D721Med (cell line): ENCODE measurements around the gene RAG2.

ENCODE experiments used
- DNase-seq: peaks from one replicate; pipeline ENCODE4 v3.0.0; 2011; ENCODE audit warnings: low spot score; ENCODE audit not compliant: insufficient read length
- FAIRE-seq: peaks from 2 replicates; lab custom pipeline; 2011; peaks lifted over from hg19 to GRCh38; lab: Jason Lieb, UNC
- TF ChIP-seq, protein P1 (sequence below): IDR thresholded peaks from 2 replicates; pipeline ENCODE4 v1.5.1; 2012; ENCODE audit warnings: mild to moderate bottlenecking, control low read depth; ENCODE audit not compliant: insufficient read depth; ENCODE audit errors: missing control alignments

RAG2 gene

DNA sequence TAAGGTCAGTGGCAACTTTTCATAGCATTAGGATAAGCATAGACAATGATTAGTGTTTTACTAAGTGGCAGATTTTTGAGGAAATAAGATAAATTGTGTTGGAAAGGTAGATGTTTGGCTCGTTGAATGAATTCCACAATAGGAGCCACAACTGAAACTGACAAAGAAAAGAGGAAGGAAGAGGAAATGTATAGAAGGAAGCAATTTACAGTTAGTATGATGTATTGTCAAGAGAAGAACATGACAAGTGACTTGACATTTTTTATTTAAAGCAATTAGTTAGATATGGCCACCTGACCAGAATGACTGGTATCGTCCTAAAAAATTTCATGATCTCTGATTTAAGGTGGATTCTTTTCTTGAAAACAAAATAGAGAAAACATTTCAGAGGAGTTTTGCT is 3.1 kb upstream of the RAG2 start:
- FAIRE-seq (no peak), DNase-seq (no peak)
- TF ChIP-seq, protein P1, sequence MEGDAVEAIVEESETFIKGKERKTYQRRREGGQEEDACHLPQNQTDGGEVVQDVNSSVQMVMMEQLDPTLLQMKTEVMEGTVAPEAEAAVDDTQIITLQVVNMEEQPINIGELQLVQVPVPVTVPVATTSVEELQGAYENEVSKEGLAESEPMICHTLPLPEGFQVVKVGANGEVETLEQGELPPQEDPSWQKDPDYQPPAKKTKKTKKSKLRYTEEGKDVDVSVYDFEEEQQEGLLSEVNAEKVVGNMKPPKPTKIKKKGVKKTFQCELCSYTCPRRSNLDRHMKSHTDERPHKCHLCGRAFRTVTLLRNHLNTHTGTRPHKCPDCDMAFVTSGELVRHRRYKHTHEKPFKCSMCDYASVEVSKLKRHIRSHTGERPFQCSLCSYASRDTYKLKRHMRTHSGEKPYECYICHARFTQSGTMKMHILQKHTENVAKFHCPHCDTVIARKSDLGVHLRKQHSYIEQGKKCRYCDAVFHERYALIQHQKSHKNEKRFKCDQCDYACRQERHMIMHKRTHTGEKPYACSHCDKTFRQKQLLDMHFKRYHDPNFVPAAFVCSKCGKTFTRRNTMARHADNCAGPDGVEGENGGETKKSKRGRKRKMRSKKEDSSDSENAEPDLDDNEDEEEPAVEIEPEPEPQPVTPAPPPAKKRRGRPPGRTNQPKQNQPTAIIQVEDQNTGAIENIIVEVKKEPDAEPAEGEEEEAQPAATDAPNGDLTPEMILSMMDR, result no peak

DNA sequence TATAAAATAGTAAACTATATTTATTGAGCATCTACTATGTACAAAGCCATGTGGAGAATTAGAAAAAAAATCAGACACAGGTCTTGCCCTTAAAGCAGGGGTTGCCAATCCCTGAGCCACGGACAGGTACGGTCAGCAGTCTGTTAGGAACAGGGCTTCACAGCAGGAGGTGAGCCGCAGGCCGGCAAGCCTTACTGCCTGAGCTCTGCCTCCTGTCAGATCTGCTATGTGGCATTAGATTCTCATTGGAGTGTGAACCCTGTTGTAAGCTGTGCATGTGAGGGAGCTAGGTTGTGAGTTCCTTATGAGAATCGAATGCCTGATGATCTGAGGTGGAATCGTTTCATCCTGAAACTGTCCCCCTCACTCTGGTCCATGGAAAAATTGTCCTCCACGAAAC is 2.1 kb upstream of the RAG2 start:
- TF ChIP-seq, protein P1, result no peak
- FAIRE-seq, result no peak
- DNase-seq, result no peak

DNA sequence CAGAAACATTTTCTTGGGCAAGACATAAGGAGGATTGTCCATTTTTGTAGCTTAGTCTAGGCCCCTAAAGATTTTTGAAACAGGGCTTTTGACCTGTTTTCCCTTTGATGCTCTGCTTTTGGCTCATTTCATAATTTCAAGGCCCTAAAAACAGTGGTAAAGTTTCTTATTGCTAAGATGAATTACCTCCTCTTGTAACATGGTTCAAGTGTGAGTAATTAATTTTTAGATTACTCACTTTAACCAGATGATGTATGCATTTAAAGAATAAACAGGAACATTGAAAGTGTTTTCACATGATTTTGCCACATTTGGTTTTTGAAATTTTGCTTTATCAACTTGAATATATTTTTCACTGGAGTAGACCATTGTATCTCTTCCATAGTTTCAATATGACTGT is 1.2 kb downstream of the RAG2 start:
- TF ChIP-seq, protein P1, result no peak
- FAIRE-seq (no peak), DNase-seq (no peak)

DNA sequence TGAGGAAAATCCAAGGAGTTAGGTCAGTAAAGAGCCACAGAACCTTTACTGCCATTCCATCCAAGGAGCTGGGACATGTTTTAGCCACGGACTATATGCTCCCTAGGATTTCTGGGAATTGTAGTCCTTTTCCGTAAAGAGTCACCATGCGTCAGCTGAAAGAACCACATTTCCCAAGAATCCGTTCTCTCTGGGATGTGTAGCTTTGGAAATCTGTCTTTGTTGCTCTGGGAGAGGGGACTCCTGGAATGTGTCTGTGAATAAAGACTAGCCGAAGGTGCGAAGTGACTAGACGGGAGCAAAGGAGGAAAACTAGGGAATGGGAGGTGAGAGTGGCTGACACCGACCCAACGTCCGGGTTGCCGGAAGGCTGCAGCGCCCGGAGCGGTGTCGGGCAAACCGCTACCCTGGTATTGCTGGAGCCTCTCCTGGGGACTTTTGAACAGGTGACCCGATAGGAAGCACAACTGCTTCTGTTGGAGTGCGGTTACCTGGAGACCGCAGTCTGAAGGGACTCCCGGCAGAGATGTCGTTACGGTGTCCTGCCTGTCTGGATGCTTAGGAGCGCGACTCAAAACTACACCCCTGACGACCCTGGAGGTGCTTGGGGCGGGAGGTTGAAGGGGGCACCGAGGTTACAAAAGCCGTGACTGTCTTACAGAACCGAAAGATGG is 3.6 kb downstream of the RAG2 start, which contains the start of gene IFTAP:
Gene IFTAP (plus strand): TSS at position 187 of the 674 bp plus-strand sequence. CDS start 15,602 bp downstream, outside the sequence.
- TF ChIP-seq, protein P1, result no peak
- FAIRE-seq (peak; percentile 90), DNase-seq (peak; percentile 60)

DNA sequence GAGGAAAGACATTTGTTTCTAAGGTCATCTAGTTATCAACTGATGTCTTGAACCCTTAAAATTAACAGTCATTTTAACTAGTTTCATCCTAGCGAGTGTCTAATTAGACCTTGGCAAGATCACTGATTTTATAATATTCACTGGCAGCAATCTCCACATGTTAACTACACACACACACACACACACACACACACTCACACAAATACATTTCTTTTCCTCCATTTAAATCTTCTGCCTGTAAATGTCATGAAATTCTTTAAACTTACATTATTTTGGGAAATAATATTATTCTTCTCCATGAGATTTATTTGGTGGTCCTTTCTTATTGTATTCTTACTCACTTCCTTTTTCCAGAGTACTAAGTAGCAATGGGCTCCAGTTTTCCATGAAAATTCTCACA is 6.6 kb downstream of the RAG2 start:
- FAIRE-seq (no peak), DNase-seq (no peak)
- TF ChIP-seq, protein P1, result no peak

DNA sequence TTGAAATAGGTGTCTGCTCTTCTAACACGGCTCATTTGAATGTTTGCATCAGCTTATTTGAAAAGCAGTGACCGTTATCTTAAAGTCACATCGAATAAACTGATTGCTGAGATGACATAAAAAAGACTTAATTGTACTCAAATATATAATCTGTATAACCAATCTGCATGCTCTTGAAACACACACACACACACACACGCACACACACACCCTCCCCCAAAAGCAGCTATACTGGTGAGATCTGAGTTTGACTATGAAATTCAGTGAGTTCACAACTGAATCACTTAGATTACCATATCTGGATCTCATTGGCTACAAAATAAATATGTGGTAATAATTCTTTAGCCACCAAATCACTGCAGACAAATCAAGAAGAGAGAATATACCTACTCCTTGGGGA is 7.5 kb downstream of the RAG2 start:
- FAIRE-seq, result no peak
- DNase-seq, result no peak
- TF ChIP-seq, protein P1, result no peak

DNA sequence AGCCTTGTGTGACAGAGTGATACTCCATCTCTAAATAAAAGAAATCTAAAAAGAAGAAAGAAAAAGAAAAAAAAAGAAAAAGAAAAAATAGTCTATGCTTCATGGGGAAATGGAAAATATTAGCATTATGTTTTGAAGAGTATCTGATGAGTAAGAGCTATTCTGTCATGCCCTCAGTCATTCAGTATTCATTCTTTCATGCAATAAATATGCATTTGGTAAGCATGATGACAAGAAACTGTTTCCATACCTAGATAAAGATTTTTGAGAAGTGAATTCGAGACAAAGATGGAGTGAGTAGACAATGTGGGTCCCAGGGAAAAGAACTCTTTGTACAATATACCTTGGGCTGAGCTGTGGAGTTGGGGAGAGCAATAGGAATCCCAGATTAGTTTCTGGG is 9.9 kb downstream of the RAG2 start:
- TF ChIP-seq, protein P1, result no peak
- no peak for FAIRE-seq
- no peak for DNase-seq
